WTC11 (cell line): ENCODE results near the gene ARHGDIG.

Experiments used
- ATF1 ChIP-seq: sonication (generic); formaldehyde crosslinking; IDR thresholded peaks from 2 replicates; pipeline ENCODE4 v1.8.1; 2023; ENCODE audit warnings: mild to moderate bottlenecking, moderate library complexity, missing genetic modification reagents
- ATF3 ChIP-seq: sonication (generic); formaldehyde crosslinking; conservative IDR thresholded peaks from 2 replicates; pipeline ENCODE4 v1.8.1; 2022; ENCODE audit warnings: mild to moderate bottlenecking, missing genetic modification reagents
- CREB1 ChIP-seq: sonication (generic); formaldehyde crosslinking; IDR thresholded peaks from 2 replicates; pipeline ENCODE4 v1.8.0; 2023; ENCODE audit warnings: mild to moderate bottlenecking, missing genetic modification reagents
- CTCF ChIP-seq: fragments of 200-600 bp; IDR thresholded peaks from 2 replicates; pipeline ENCODE4 v1.8.0; 2022; ENCODE audit warnings: antibody characterized with exemption
- ELF4 ChIP-seq: sonication (generic); formaldehyde crosslinking; IDR thresholded peaks from 2 replicates; pipeline ENCODE4 v1.8.1; 2022; ENCODE audit warnings: low read depth, mild to moderate bottlenecking, moderate library complexity, missing genetic modification reagents
- ETV6 ChIP-seq: sonication (generic); formaldehyde crosslinking; IDR thresholded peaks from 2 replicates; pipeline ENCODE4 v1.8.1; 2022; ENCODE audit warnings: mild to moderate bottlenecking, missing genetic modification reagents
- HMGXB4 ChIP-seq: sonication (generic); formaldehyde crosslinking; IDR thresholded peaks from 2 replicates; pipeline ENCODE4 v1.8.1; 2023; ENCODE audit warnings: mild to moderate bottlenecking, moderate library complexity, missing genetic modification reagents
- KAT7 ChIP-seq: sonication (generic); formaldehyde crosslinking; IDR thresholded peaks from 2 replicates; pipeline ENCODE4 v1.8.1; 2023; ENCODE audit warnings: missing genetic modification reagents, mild to moderate bottlenecking, borderline replicate concordance
- NR3C1 ChIP-seq: sonication (generic); formaldehyde crosslinking; conservative IDR thresholded peaks from 2 replicates; pipeline ENCODE4 v1.8.1; 2023; ENCODE audit warnings: low read depth, mild to moderate bottlenecking, missing genetic modification reagents
- PRRX2 ChIP-seq: fragments of 250-450 bp; sonication (Bioruptor Pico); IDR thresholded peaks from 2 replicates; pipeline ENCODE4 v1.8.0; 2021; ENCODE audit warnings: mild to moderate bottlenecking
- RORB ChIP-seq: fragments of 250-450 bp; sonication (Bioruptor Pico); IDR thresholded peaks from 2 replicates; pipeline ENCODE4 v1.9.0; 2021; ENCODE audit warnings: mild to moderate bottlenecking
- TP53 ChIP-seq: sonication (generic); formaldehyde crosslinking; IDR thresholded peaks from 2 replicates; pipeline ENCODE4 v1.8.1; 2023; ENCODE audit warnings: mild to moderate bottlenecking, missing genetic modification reagents
- USF1 ChIP-seq: sonication (generic); formaldehyde crosslinking; IDR thresholded peaks from 2 replicates; pipeline ENCODE4 v1.8.0; 2022; ENCODE audit warnings: mild to moderate bottlenecking, missing genetic modification reagents
- ZNF425 ChIP-seq: fragments of 250-450 bp; sonication (Bioruptor Pico); conservative IDR thresholded peaks from 2 replicates; pipeline ENCODE4 v1.9.0; 2021; ENCODE audit warnings: mild to moderate bottlenecking

- TF ChIP-seq CTCF, result no peak
- TF ChIP-seq ETV6, result no peak
- TF ChIP-seq TP53 (CRISPR knock-in tag), result no peak
- no peak for TF ChIP-seq CREB1
- no peak for TF ChIP-seq ATF1
- TF ChIP-seq RORB (CRISPR knock-in tag), result no peak
- TF ChIP-seq ATF3 (CRISPR knock-in tag), result no peak
- no peak for TF ChIP-seq USF1 (CRISPR knock-in tag)
- TF ChIP-seq PRRX2 (CRISPR knock-in tag), result no peak
- no peak for TF ChIP-seq ELF4
- no peak for TF ChIP-seq ZNF425 (CRISPR knock-in tag)
- no peak for TF ChIP-seq HMGXB4 (CRISPR knock-in tag)
- TF ChIP-seq NR3C1, result no peak
- no peak for TF ChIP-seq KAT7 (CRISPR knock-in tag)
These were observed 7.0 kb downstream of the ARHGDIG start for GRCh38 chr16:287298-287811.
